ENCODE results near the gene WNK2.

WNK2 gene

GRCh38 chr9:93291536-93292287 is 107.8 kb downstream of the WNK2 start:
- DNase-seq (ENCODE audit: low read depth in 2 of 2, low spot score in 1 of 2), result no peak

GRCh38 chr9:93292288-93292615 is 108.3 kb downstream of the WNK2 start:
- no peak for DNase-seq (ENCODE audit: low read depth in 2 of 2, low spot score in 1 of 2)

GRCh38 chr9:93292664-93293328 is 108.9 kb downstream of the WNK2 start:
- no peak for DNase-seq (ENCODE audit: low read depth in 2 of 2, low spot score in 1 of 2)

GRCh38 chr9:93294011-93294410 is 110.1 kb downstream of the WNK2 start:
- DNase-seq (ENCODE audit: low read depth in 2 of 2, low spot score in 1 of 2), result no peak

GRCh38 chr9:93295031-93295430 is 111.1 kb downstream of the WNK2 start:
- no peak for DNase-seq (ENCODE audit: low read depth in 2 of 2, low spot score in 1 of 2)

GRCh38 chr9:93295456-93296076 is 111.6 kb downstream of the WNK2 start:
- no peak for DNase-seq (ENCODE audit: low read depth in 2 of 2, low spot score in 1 of 2)

GRCh38 chr9:93296889-93297480 is 113.0 kb downstream of the WNK2 start:
- no peak for DNase-seq (ENCODE audit: low read depth in 2 of 2, low spot score in 1 of 2)

- DNase-seq (ENCODE audit: low read depth in 2 of 2, low spot score in 1 of 2), result no peak
Measured at GRCh38 chr9:93297659-93298497, 113.9 kb downstream of the WNK2 start.

- no peak for DNase-seq (ENCODE audit: low read depth in 2 of 2, low spot score in 1 of 2)
Measured at GRCh38 chr9:93298498-93299417, 114.8 kb downstream of the WNK2 start.

- no peak for DNase-seq (ENCODE audit: low read depth in 2 of 2, low spot score in 1 of 2)
Measured at GRCh38 chr9:93299418-93300174, 115.7 kb downstream of the WNK2 start.

- no peak for DNase-seq (ENCODE audit: low read depth in 2 of 2, low spot score in 1 of 2)
Measured at GRCh38 chr9:93300175-93300572, 116.2 kb downstream of the WNK2 start.

- DNase-seq (ENCODE audit: low read depth in 2 of 2, low spot score in 1 of 2), result no peak
Measured at GRCh38 chr9:93300585-93301081, 116.7 kb downstream of the WNK2 start.

- no peak for DNase-seq (ENCODE audit: low read depth in 2 of 2, low spot score in 1 of 2)
Measured at GRCh38 chr9:93301291-93301811, 117.4 kb downstream of the WNK2 start.

GRCh38 chr9:93301911-93302541 is 118.1 kb downstream of the WNK2 start:
- DNase-seq (ENCODE audit: low read depth in 2 of 2, low spot score in 1 of 2), result no peak

- DNase-seq (ENCODE audit: low read depth in 2 of 2, low spot score in 1 of 2), result peak in 1 of 2 donors; percentile 20
Measured at GRCh38 chr9:93302586-93303257, 118.8 kb downstream of the WNK2 start.

GRCh38 chr9:93303258-93303771 is 119.4 kb downstream of the WNK2 start:
- no peak for DNase-seq (ENCODE audit: low read depth in 2 of 2, low spot score in 1 of 2)

GRCh38 chr9:93303806-93304573 is 120.1 kb downstream of the WNK2 start:
- no peak for DNase-seq (ENCODE audit: low read depth in 2 of 2, low spot score in 1 of 2)
